Effector memory CD8-positive, alpha-beta T cell (primary cell): ENCODE measurements around the gene USHBP1.

Source experiments
- ATAC-seq: fragments of 150-1000 bp; cut with Tn5 transposase; replicated peaks from 2 replicates; pipeline ENCODE4 v1.10.0; 2021; ENCODE audit warnings: mild to moderate bottlenecking, moderate library complexity
- DNase-seq, 3 experiments: peaks; one replicate each; pipeline ENCODE4 v3.0.0; 2021
- H3K27ac Mint-ChIP-seq, 2 donors: one replicate each; pipeline ENCODE4 v1.8.0; 2022; ENCODE audit warnings: mild to moderate bottlenecking in 2 of 2, mixed read lengths in 2 of 2, moderate library complexity in 2 of 2
- H3K27me3 Mint-ChIP-seq, 2 donors: one replicate each; pipeline ENCODE4 v1.8.0; 2022; ENCODE audit warnings: mixed read lengths in 2 of 2
- H3K36me3 Mint-ChIP-seq: one replicate; pipeline ENCODE4 v1.8.0; 2022; ENCODE audit warnings: mild to moderate bottlenecking, moderate library complexity, mixed read lengths; ENCODE audit not compliant: insufficient read depth
- H3K4me1 Mint-ChIP-seq, 2 donors: one replicate each; pipeline ENCODE4 v1.8.0; 2022; ENCODE audit warnings: low read depth in 2 of 2, mixed read lengths in 2 of 2
- H3K4me3 Mint-ChIP-seq, 2 donors: one replicate each; pipeline ENCODE4 v1.8.0; 2022; ENCODE audit warnings: mild to moderate bottlenecking in 2 of 2, mixed read lengths in 2 of 2, moderate library complexity in 2 of 2
- H3K9me3 Mint-ChIP-seq, 2 donors: one replicate each; pipeline ENCODE4 v1.8.0; 2022; ENCODE audit warnings: mixed read lengths in 2 of 2

The USHBP1 gene

GRCh38 chr19:17215127-17215971 is 49.2 kb downstream of the USHBP1 start, which contains the start of gene USE1:
TSS of gene USE1 (plus strand) at chr19:17215357. CDS start at chr19:17215406, 49 bp downstream.
- Mint-ChIP-seq H3K36me3 (peaks cover 56% of the 10 kb centered on the region), H3K4me1 (peaks cover 4 to 12% of the 10 kb centered on the region in 2 donors), H3K4me3 (peak within 1 kb of the TSS; percentile 86 to 87), H3K27ac (peak within 1 kb of the TSS; percentile 94 to 95), H3K9me3 (no peaks in the 10 kb centered on the region), H3K27me3 (no peaks in the 10 kb centered on the region)
- ATAC-seq (peak; percentile 99), DNase-seq (peak; percentile 82 to 83 (median 82))

- H3K4me1 Mint-ChIP-seq: peaks cover 4 to 12% of the 10 kb centered on the region in 2 donors
- peak overlapping the region; percentile 94 to 95 for H3K27ac Mint-ChIP-seq
- no peaks in the 10 kb centered on the region for H3K27me3 Mint-ChIP-seq
- DNase-seq (no peak), ATAC-seq (no peak)
- H3K36me3 Mint-ChIP-seq: peaks cover 58% of the 10 kb centered on the region
- peak overlapping the region; percentile 86 to 87 for H3K4me3 Mint-ChIP-seq
- no peaks in the 10 kb centered on the region for H3K9me3 Mint-ChIP-seq
Observed at GRCh38 chr19:17214508-17215126, 49.9 kb downstream of the USHBP1 start.

DNA sequence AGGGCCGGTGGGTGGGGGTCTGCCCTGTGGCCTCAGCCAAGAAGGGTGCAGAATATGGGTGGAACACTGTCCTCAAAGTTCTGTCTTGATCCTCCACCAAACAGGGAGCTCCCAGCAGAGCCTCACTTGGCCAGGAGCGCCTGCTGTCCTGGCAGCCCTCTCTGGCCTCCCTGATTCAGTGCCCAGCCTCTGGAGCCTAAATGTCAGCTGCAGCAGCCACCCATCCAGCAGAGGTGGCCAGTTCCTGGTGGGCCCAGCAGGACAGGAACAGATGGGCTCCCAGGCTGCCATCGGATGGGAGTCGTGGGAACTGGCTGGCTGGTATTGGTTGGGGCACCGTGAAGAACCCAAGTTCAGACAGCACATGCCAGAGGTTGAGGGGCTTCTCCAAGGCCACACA is 51.2 kb downstream of the USHBP1 start:
- ATAC-seq: no peak
- H3K4me3 Mint-ChIP-seq: no peak overlapping the region
- H3K4me1 Mint-ChIP-seq: peaks cover 9 to 17% of the 10 kb centered on the region in 2 donors
- no peaks in the 10 kb centered on the region for H3K27me3 Mint-ChIP-seq
- DNase-seq: no peak
- no peaks in the 10 kb centered on the region for H3K9me3 Mint-ChIP-seq
- peaks cover 65% of the 10 kb centered on the region for H3K36me3 Mint-ChIP-seq
- no peak overlapping the region for H3K27ac Mint-ChIP-seq

DNA sequence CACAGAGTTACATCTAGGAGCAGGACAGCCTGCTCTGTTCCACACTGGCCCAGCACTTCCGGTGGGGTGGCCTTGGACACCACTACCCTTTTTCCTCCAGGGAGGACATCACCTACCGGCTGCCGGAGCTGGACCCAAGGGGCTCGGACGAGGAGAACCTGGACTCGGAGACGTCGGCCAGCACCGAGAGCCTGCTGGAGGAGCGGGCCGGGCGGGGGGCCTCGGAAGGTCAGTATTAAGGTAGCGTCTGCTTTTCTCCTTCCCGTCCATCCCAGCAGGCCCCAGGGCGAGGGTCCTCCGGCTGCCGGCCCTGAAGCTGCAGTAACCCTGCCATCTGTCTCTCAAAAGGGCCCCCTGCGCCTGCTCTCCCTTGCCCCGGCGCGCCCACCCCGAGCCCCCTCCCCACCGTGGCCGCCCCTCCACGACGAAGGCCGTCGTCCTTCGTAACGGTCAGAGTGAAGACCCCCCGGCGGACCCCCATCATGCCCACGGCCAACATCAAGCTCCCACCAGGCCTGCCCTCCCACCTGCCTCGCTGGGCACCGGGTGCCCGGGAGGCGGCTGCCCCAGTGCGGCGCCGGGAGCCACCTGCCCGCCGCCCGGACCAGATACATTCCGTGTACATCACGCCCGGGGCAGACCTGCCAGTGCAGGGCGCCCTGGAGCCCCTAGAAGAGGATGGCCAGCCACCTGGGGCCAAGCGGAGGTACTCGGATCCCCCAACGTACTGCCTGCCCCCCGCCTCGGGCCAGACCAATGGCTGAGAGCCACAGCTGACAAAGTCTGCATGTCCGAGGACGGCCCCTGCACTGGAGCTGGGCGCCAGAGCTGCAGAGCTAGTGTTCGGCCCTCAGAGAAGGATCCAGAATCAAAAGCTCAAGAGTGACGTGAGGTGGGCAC is 52.7 kb downstream of the USHBP1 start:
- DNase-seq: no peak
- peaks cover 55% of the 10 kb centered on the region for H3K36me3 Mint-ChIP-seq
- no peaks in the 10 kb centered on the region for H3K9me3 Mint-ChIP-seq
- H3K4me1 Mint-ChIP-seq: peaks cover 9 to 16% of the 10 kb centered on the region in 2 donors
- no peak overlapping the region for H3K27ac Mint-ChIP-seq
- H3K27me3 Mint-ChIP-seq: no peaks in the 10 kb centered on the region
- no peak for ATAC-seq
- no peak overlapping the region for H3K4me3 Mint-ChIP-seq

DNA sequence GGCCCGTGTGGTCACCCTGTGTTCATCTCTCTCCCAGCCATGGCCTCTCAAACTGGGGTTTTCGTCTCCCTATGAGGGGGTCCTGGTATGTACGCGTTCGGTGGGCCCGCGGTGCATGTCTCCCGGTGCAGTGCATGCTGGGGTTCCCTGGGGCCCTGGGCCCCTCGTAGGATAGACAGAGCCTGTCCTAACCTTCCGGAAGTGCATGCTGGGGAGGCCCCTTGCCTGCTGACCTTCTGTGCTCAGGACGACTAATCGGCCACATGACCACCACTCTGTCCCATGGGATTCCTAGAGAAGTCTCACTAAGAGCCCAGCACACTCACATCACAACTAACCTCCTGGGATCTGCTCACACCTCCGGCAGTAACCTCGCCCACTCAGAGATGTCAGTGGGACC is 54.2 kb downstream of the USHBP1 start:
- peak overlapping the region in 1 of 2 donors; percentile 41 for H3K27ac Mint-ChIP-seq
- peaks cover 55% of the 10 kb centered on the region for H3K36me3 Mint-ChIP-seq

DNA sequence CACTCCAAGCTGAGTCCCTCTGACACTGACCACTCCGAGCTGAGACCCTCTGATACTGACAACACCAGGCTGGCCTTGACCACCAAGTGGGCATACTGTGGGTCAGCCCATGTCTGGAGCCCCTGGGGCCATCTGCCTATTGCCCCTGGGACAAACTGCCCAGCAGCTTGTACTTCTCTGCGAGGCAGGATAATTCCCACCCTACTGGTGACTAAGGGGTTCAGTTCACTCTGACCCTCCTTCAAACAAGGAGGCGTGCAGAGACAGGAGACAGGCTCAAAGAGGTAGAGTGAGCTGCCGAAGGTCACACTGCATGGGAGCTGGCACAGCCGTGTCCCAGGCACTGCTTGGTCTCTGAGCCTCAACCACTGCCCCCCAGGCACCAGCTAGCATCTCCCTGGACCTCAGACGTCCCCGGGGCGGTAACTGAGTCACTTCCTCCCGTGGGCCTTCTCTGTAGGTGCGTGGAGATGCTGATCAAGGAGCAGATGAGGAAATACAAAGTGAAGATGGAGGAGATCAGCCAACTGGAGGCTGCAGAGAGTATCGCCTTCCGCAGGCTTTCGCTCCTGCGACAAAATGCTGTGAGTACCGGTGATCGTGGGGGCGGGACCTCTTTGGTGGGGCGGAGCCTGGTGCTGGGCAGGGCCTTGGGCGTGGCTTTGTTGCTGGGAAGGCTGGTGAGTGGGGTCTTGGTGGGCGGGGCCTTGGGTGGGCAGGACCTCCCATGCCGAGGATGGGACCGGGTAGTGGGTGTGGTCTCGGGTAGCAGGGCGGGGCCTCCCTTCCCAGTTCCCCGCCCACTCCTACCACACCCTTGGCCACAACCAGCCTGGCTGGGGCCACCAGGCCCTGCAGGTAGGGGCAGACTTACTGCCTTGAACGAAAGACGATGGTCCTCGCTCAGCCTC is 55.2 kb downstream of the USHBP1 start:
- H3K27me3 Mint-ChIP-seq: no peaks in the 10 kb centered on the region
- no peak overlapping the region for H3K4me3 Mint-ChIP-seq
- H3K4me1 Mint-ChIP-seq: peaks cover 5 to 6% of the 10 kb centered on the region in 2 donors
- peak; percentile 18 for ATAC-seq
- DNase-seq: no peak
- peak overlapping the region; percentile 64 to 69 for H3K27ac Mint-ChIP-seq
- H3K36me3 Mint-ChIP-seq: peaks cover 58% of the 10 kb centered on the region
- H3K9me3 Mint-ChIP-seq: no peaks in the 10 kb centered on the region

More for the DNA sequence above, 54.2 kb downstream of the USHBP1 start:
- Mint-ChIP-seq H3K4me1 (peaks cover 9 to 12% of the 10 kb centered on the region in 2 donors), H3K27me3 (no peaks in the 10 kb centered on the region), H3K9me3 (no peaks in the 10 kb centered on the region), H3K4me3 (no peak overlapping the region)
- no peak for ATAC-seq
- DNase-seq: no peak

- Mint-ChIP-seq H3K4me3 (no peak overlapping the region), H3K9me3 (no peaks in the 10 kb centered on the region), H3K27ac (peak overlapping the region in 1 of 2 donors; percentile 30), H3K36me3 (peaks cover 69% of the 10 kb centered on the region), H3K4me1 (peaks cover 5 to 6% of the 10 kb centered on the region in 2 donors), H3K27me3 (no peaks in the 10 kb centered on the region)
- no peak for DNase-seq
- no peak for ATAC-seq
Observed at GRCh38 chr19:17206736-17207581, 57.6 kb downstream of the USHBP1 start.

- H3K27me3 Mint-ChIP-seq: no peaks in the 10 kb centered on the region
- H3K4me1 Mint-ChIP-seq: peaks cover 5 to 7% of the 10 kb centered on the region in 2 donors
- ATAC-seq (peak; percentile 72), DNase-seq (peak; percentile 39 to 46 (median 42))
- no peak overlapping the region for H3K4me3 Mint-ChIP-seq
- H3K36me3 Mint-ChIP-seq: peaks cover 72% of the 10 kb centered on the region
- no peaks in the 10 kb centered on the region for H3K9me3 Mint-ChIP-seq
- no peak overlapping the region for H3K27ac Mint-ChIP-seq
Observed at GRCh38 chr19:17205237-17206140, 59.1 kb downstream of the USHBP1 start.

DNA sequence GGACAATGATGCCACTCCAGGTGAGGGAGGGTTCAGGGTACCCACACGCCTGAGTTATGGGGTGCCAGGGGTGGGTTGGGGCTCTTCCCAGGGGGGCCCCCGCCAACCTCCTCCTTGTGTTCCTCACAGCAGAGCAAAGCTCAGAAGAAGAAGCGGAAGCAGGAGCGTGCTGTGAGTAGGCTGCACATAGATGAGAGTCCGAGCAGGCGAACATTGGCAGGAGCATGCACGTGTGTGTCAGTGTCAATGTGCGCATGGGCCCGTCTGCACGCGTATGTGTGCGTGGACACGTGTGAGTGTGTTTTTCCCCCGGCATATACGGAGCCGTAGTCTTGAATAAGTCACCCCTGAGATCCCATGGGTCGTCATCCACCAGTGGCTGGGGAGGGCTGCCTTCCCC is 61.8 kb downstream of the USHBP1 start:
- no peak for ATAC-seq
- Mint-ChIP-seq H3K36me3 (peaks cover 88% of the 10 kb centered on the region), H3K27me3 (no peaks in the 10 kb centered on the region), H3K27ac (no peak overlapping the region), H3K9me3 (no peaks in the 10 kb centered on the region), H3K4me3 (no peak overlapping the region), H3K4me1 (peaks cover 0 to 2% of the 10 kb centered on the region in 2 donors)
- no peak for DNase-seq

DNA sequence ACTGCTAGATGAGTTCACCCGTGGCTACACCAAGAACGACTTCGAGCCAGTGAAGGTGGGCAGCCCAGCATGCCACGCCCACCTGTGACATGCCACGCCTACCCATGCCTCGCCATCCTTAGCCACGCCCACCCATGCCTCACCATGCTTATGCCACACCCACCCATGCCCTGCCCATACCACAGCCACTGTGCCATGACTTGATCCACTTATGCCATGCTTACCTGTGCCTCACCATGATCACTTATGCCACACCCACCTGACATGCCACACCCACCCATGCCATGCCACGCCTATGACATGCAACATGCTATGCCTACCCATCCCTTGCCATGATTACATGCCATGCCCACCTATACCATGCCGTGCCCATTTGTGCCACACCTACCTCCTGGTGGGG is 62.3 kb downstream of the USHBP1 start:
- peaks cover 0 to 2% of the 10 kb centered on the region in 2 donors for H3K4me1 Mint-ChIP-seq
- H3K36me3 Mint-ChIP-seq: peaks cover 92% of the 10 kb centered on the region
- H3K27ac Mint-ChIP-seq: no peak overlapping the region
- DNase-seq (no peak), ATAC-seq (peak; percentile 28)
- H3K9me3 Mint-ChIP-seq: no peaks in the 10 kb centered on the region
- no peaks in the 10 kb centered on the region for H3K27me3 Mint-ChIP-seq
- no peak overlapping the region for H3K4me3 Mint-ChIP-seq

GRCh38 chr19:17200408-17201079 is 64.0 kb downstream of the USHBP1 start:
- Mint-ChIP-seq H3K9me3 (no peaks in the 10 kb centered on the region), H3K27me3 (no peaks in the 10 kb centered on the region), H3K4me3 (no peak overlapping the region), H3K27ac (peak overlapping the region in 1 of 2 donors; percentile 68), H3K4me1 (peaks cover 2 to 4% of the 10 kb centered on the region in 2 donors), H3K36me3 (peaks cover 88% of the 10 kb centered on the region)
- ATAC-seq (no peak), DNase-seq (no peak)
